ENCODE measurements around the gene CYTH3. TPM values are rescaled to one million over a fixed set of nuclear protein-coding genes. Genes with fewer than 3 reads are reported as not detected.

Gene CYTH3
- total RNA-seq, 1 experiment from 2014 or later: 10.2 TPM

DNA sequence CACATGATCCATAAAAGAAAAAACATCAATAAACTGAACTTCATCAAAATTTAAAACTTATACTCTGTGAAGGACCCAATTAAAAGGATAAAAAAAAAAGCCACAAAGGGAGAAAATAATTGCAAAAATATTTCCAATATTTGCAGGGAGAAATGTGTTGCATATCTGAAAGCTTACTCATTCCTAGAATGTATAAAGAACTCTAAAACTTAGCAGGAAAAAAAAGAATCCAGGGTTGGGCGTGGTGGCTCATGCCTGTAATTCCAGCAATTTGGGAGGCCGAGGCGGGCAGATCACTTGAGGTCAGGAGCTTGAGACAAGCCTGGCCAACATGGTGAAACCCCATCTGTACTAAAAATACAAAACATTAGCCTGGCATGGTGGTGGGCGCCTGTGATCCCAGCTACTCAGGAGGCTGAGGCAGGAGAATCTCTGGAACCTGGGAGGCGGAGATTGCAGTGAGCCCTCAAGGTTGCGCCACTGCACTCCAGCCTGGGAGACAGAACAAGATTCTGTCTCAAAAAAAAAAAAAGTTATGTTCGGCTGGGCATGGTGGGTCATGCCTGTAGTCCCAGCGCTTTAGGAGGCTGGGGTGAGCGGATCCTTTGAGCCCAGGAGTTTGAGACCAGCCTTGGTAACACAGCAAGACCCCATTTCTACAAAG is 11.1 kb upstream of the CYTH3 start:
- DNase-seq (ENCODE audit: low read depth): peak; percentile 54

DNA sequence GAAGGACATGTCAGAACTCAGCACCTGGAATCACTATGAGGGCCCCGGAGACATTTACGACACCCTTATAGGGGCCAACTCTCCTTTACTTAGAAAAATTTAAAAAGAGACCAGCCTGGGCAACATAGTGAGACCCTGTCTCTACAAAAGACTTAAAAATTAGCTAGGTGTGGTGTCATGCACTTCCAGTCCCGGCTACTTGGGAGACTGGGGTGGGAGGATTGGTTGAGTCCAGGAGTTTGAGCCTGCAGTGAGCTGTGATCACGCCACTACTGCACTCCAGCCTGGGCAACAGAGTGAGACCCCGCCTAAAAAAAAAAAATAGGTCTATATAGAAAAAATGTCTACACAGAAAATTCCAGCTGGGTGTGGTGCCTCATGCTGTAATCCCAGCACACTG is 7.5 kb upstream of the CYTH3 start:
- DNase-seq (ENCODE audit: low read depth): no peak

DNA sequence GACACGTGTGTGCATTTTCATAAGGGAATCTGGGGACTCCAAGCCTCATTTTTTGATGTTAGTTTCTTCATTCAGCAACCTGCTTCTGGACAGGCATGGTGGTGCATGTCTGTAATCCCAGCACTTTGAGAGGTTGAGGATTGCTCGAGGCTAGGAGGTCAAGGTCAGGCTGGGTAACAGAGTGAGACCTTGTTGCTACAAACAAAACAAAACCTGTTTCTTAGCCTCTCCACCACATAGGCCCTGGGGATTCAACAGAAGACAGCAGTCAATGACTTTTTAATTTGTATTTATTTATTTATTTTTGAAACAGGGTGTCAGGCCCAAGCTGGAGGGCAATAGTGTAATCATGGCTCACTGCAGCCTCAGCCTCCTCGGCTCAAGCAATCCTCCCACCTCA is 6.9 kb upstream of the CYTH3 start:
- DNase-seq (ENCODE audit: low read depth): no peak

DNA sequence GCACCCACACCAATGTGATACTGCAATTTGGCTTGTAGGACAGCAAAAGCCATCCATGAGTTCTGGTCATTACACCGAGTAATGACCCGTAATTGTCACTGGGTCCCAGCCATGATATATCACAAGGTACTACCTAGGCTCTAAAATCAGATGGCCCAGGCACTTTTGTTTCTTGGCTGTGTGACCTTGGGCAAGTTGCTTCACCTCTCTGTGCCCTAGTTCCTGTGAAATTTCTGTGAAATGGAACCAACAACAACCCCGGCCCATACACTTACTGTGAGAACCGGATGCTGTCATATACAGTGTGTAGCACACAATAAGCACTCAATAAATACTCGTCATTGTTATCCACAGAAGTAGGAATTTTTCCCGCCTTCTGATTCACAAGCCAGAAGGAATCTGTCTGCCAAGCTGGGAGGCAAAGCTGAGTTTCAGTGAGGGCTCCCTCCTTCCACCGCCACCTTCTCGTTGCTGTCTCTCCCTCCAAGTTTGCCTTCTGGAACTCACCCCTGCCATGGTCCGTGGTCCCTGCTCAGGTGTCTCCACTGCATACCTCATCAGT is 6.4 kb upstream of the CYTH3 start:
- DNase-seq (ENCODE audit: low read depth): peak; percentile 21

DNA sequence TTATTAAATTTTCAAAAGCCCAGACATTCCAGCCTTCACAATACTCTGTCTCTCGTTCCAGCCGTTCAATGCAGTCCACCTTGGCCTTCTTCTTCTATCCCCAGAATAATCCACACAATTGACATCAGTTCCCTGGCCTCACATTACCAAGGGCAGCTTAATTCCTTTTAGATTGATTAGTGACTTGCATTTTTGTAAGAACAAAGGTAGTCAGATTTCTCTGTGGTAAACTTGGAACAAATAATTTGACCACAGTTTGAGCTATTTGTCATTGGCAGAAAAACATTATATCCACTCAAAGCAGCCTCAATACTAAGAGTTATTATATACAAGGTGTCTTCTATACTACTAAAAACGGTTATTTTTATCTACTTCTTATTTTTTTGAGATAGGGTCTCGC is 5.1 kb upstream of the CYTH3 start:
- DNase-seq (ENCODE audit: low read depth): no peak

DNA sequence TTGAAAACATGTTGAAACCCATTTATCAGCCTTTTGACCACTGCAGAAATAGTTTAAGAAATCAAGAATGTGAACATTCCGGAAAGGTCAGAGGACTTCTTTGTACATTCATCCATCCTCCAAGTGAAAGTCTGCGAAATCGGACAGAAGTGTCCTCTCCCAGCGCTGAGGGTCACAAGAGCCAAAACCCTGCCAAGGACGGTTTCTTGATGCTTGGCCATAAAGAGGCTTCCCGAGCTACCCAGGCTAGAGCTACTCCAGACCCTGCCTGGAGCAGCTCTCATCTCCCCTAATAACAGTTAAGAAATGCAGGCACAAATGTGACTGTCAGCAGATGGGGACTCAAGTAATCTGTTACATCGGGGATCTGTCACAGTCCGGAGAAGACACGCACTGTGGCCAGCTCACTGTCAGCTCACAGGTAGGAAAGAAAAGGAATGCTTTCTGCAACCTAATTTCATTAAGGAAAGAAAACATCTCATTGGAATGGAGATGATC is 4.5 kb upstream of the CYTH3 start:
- DNase-seq (ENCODE audit: low read depth): no peak

DNA sequence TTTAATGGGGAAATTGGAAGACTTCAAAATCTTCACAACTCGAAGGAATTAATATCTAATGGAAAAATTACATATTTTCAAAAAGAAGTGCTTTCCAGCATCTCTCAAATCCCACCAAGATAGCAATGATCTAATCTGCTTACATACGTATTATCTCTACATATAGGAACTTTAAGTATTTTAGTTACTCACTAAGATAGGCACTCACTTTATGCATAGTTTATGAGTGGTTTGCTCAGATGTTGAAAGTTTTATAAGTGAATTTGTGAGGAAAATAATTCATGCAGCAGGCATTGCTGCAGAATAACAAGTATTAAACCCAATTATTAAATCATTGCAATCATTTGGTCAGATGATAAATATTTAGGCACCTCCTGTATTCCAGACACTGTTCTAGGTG is 2.3 kb upstream of the CYTH3 start:
- DNase-seq (ENCODE audit: low read depth): no peak

DNA sequence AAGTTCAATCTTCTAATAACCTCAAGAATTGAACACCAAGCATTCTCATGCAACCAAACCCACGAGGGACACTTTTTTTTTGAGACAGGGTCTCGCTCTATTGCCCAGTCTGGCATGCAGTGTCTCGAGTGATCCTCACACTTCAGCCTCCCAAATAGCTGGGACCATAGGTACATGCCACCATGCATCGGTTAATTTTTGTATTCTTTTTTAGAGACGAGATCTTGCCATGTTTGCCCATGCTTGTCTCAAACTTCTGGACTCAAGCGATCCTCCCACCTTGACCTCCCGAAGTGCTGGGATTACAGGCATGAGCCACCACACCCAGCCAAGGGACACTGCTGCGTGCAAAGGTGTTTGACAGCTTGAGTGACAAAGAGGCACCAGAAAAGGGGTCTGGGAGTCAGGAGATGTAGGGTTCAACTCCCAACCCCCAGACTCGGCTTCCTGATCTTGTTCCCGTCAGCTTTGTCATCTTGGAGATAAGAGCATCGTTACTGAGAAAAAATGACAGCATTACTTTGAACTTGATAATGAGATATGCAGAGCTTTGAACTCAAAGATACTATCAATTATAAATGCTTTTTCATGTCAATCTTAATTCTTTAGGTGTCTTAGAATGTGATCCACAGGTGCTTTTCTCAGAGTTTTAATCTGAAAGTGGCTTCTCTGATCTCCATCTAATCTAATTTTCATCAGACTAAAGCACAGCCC is 1.6 kb upstream of the CYTH3 start:
- no peak for DNase-seq (ENCODE audit: low read depth)

- DNase-seq (ENCODE audit: low read depth): no peak
These were observed 985 bp upstream of the CYTH3 start for GRCh38 chr7:6273380-6273837.

DNA sequence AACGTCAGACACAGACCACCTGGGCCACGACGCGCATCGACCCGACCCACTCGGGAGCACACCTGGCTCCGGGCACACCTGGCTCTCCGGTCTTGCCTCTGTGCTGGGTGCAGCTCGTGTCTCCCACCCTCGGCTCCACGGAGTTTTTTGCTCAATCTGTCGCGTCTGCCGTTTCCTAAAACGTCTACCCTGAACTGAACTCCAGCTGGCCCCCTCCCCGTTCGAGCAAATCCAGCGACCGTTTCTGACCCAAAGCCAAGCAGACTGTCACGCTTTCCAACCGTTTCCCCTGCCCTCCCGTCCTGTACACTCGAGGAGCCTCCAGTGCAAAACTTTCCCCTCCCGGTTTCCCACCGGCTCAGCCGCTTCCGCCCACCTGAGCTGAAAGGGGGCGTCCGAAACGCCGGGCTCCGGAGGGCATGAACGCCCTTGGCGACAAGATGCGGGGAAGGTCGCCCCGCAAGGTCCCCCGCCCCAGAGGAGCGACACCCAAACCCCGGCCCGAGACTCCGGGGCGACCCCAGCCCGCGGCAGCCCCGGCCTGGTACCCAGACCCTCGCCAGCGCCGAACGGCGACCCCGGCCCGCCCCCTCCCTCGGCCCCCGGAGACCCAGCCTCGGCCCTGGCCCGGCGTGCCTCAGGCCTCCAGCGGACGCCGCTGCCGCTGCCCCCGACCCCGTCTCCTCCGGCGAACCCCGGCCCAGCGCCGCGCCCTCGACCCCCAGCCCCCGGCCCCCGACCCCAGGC is 557 bp downstream of the CYTH3 start:
- DNase-seq (ENCODE audit: low read depth): peak; percentile 39

- peak; percentile 73 for DNase-seq (ENCODE audit: low read depth)
These were observed 1.3 kb downstream of the CYTH3 start for GRCh38 chr7:6271060-6271658.

- no peak for DNase-seq (ENCODE audit: low read depth)
These were observed 2.9 kb downstream of the CYTH3 start for GRCh38 chr7:6269527-6269926.

- DNase-seq (ENCODE audit: low read depth): no peak
These were observed 3.5 kb downstream of the CYTH3 start for GRCh38 chr7:6268907-6269306.

DNA sequence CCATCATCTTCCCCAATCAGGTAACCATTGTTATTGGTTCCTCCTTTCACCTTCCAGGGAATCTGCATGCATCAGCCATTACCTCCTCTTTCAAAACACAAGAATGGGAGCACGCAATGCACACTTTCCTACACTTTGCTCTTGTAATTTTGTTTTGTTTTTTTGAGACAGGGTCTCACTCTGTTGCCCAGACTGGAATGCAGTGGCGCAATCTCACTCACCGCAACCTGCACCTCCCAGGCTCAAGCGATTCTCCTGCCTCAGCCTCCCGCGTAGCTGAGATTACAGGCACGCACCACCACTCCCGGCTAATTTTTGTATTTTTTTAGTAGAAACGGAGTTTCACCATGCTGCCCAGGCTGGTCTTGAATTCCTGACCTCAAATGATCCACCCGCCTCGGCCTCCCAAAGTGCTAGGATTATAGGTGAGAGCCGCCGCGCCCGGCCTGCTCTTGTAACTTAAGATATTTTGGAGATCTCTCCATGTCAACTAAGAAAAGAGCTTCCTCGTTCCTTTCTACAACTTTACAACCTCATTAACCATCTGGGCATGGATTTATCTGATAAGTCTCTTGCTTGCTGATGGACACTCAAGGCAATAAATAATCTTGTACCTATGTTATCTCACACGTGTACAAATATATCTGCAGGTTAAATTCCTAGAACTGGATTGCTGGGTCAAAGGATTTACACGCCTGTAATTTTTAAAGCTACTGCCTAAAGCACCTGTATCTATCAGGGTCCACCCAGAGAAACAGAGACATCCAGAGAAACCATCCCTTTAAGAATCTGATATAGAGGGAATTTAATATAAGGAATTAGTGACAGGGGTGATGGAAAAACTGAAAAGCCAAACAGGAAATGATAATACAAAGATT is 4.2 kb downstream of the CYTH3 start:
- no peak for DNase-seq (ENCODE audit: low read depth)

- no peak for DNase-seq (ENCODE audit: low read depth)
These were observed 5.7 kb downstream of the CYTH3 start for GRCh38 chr7:6266699-6267098.

DNA sequence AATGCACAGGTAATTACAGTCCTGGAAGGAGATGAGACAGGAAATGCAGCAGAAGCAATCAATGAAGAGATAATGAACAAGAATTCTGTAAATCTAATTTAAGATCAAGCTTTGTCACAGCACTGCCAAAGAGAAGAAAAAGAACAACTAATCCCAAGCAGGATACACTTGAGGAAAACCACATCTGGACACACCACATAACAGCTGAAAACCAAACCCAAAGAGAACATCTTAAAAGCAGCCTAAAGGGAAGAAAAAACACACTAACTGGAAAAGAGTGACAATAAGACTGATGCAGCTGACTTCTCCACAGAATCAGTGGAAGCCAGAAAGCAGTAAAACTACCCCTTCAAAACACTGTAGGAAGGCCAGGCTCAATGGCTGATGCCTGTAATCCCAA is 10.2 kb downstream of the CYTH3 start:
- no peak for DNase-seq (ENCODE audit: low read depth)

- no peak for DNase-seq (ENCODE audit: low read depth)
These were observed 10.7 kb downstream of the CYTH3 start for GRCh38 chr7:6261699-6262098.

DNA sequence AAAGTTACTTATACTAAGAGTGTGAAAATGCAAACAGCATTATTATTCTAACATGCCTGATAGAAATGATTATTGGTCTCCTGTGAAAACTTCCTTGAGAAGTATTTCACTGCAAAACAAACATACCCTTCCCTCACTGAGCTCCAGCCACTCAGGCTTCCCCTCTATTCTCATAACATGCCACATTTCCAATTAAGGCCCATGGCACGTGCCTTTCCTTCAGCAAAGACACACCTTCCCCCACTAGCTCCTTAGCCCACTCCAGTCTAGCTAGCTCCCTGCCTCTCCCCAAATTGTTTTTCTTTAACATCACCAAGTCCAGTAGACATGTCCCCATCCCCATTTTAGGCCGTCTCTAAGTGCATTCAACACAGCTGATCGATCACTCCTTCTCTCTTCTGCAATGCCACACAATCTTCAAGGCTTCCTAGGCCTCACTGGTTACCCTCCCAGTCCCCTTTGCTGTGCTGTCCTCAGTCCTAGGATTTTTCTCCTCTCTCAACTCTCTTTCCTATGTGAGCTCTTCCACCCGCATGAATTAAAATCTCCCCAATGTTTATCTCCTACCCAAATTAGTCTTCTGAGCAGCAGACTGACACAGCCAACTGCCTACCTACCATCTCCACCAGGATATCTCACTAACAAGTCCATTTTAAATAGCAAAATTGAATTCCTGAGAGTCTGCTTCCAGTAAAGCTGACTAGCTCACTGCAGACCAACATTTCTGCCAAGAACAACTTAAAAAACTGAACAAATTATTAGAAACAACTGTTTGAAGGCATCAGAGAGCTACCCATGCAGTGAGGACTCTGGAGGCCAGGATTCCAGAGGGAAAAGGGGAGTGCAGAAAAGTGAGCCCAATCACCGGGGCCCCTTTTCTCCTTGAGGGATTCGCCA is 11.9 kb downstream of the CYTH3 start:
- no peak for DNase-seq (ENCODE audit: low read depth)

DNA sequence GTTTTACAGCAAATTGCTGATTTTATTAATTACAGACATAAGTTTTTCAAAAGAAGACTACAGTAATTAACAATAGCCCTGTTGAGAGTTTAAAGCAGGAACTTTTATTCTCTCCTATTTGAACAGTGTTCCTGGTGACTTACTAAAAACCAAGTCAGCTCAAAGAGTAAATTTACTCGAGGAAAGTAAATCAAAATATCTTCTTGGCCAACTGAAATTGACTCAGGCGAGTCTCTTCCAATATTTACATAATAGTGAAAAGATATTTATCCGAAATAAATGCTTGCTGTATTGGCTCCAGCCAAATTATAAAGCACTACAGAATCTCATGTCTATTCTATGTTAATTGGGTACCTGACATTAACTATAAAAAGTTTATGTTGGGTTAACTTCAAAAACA is 13.2 kb downstream of the CYTH3 start:
- DNase-seq (ENCODE audit: low read depth): no peak

All from Daoy (cell line).